Calu3 (cell line): Measurements from ENCODE around the gene TM4SF20. TPM values are rescaled to one million over a fixed set of nuclear protein-coding genes. Genes with fewer than 3 reads are reported as not detected.

Experiments
- BruUV-seq: library from RNA; stranded (reverse); fragments of 400-500 nt; replicated peaks from 2 replicates; lab custom pipeline; 2021; lab: Mats Ljungman, UMichigan
- CTCF ChIA-PET: fragments of 300-600 bp; sonication (Branson Sonifier 250); formaldehyde crosslinking; loops from one replicate; lab custom pipeline; 2022; ENCODE audit warnings: antibody characterized with exemption; lab: Charles Lee
- DNase-seq: peaks from one replicate; pipeline ENCODE4 v3.0.0; 2022
- H3K27ac Mint-ChIP-seq: one replicate; pipeline ENCODE4 v1.8.0; 2022; ENCODE audit warnings: mixed read lengths; ENCODE audit not compliant: unreplicated experiment
- H3K27me3 Mint-ChIP-seq: one replicate; pipeline ENCODE4 v1.8.0; 2022; ENCODE audit warnings: mixed read lengths; ENCODE audit not compliant: unreplicated experiment
- H3K36me3 Mint-ChIP-seq: one replicate; pipeline ENCODE4 v1.8.0; 2022; ENCODE audit warnings: mild to moderate bottlenecking, moderate library complexity, mixed read lengths; ENCODE audit not compliant: insufficient read depth, unreplicated experiment
- H3K4me1 Mint-ChIP-seq: one replicate; pipeline ENCODE4 v1.8.0; 2022; ENCODE audit warnings: mild to moderate bottlenecking, low read depth, mixed read lengths; ENCODE audit not compliant: unreplicated experiment
- H3K4me3 Mint-ChIP-seq: one replicate; pipeline ENCODE4 v1.8.0; 2022; ENCODE audit warnings: mild to moderate bottlenecking, low read depth, moderate library complexity, mixed read lengths; ENCODE audit not compliant: unreplicated experiment
- H3K9me3 Mint-ChIP-seq: one replicate; pipeline ENCODE4 v1.8.0; 2022; ENCODE audit warnings: low read depth, mixed read lengths; ENCODE audit not compliant: unreplicated experiment
- intact Hi-C: fragments of 100-400 bp; cut with micrococcal nuclease; formaldehyde crosslinking; loops from one replicate; pipeline ENCODE4 v1.10.0; 2022; ENCODE audit not compliant: unreplicated experiment
- total RNA-seq: library from RNA; stranded (reverse); gene quantifications from 2 replicates; pipeline ENCODE4 v1.2.3, GENCODE V29; 2022
- TF ChIP-seq, protein P1 (sequence below): fragments of 200-600 bp; IDR thresholded peaks from one replicate; pipeline ENCODE4 v1.8.0; 2022; ENCODE audit warnings: antibody characterized with exemption; ENCODE audit not compliant: unreplicated experiment

The TM4SF20 gene
- total RNA-seq, 1 experiment from 2014 or later = not detected

DNA sequence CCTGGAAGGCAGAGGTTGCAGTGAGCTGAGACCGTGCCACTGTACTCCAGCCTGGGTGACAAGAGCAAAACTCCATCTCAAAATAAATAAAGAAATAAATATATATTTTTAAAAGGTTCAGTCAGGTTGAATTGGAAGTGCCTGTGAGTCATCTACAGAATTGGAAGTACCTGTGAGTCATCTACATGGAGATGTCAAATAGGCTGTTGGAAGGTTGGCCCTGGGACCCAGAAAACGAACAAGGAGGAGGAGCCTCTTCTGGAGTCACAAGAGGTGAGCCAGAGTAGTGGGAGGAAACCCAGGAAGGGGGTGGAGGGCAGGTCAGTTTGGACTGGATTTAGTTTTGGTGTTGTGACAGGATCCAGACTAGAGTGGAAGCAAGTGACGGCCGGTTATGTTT is 23.9 kb upstream of the TM4SF20 start:
- Mint-ChIP-seq H3K27me3 (no peaks in the 10 kb centered on the region), H3K4me1 (peaks cover 77% of the 10 kb centered on the region), H3K9me3 (no peaks in the 10 kb centered on the region), H3K36me3 (peaks cover 18% of the 10 kb centered on the region), H3K4me3 (no peak overlapping the region), H3K27ac (peak overlapping the region; percentile 71)
- BruUV-seq = no TSS peak
- intact Hi-C loops = no loop called here
- DNase-seq = no peak
- TF ChIP-seq, protein P1, sequence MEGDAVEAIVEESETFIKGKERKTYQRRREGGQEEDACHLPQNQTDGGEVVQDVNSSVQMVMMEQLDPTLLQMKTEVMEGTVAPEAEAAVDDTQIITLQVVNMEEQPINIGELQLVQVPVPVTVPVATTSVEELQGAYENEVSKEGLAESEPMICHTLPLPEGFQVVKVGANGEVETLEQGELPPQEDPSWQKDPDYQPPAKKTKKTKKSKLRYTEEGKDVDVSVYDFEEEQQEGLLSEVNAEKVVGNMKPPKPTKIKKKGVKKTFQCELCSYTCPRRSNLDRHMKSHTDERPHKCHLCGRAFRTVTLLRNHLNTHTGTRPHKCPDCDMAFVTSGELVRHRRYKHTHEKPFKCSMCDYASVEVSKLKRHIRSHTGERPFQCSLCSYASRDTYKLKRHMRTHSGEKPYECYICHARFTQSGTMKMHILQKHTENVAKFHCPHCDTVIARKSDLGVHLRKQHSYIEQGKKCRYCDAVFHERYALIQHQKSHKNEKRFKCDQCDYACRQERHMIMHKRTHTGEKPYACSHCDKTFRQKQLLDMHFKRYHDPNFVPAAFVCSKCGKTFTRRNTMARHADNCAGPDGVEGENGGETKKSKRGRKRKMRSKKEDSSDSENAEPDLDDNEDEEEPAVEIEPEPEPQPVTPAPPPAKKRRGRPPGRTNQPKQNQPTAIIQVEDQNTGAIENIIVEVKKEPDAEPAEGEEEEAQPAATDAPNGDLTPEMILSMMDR = no peak
- CTCF ChIA-PET = no interaction called here

DNA sequence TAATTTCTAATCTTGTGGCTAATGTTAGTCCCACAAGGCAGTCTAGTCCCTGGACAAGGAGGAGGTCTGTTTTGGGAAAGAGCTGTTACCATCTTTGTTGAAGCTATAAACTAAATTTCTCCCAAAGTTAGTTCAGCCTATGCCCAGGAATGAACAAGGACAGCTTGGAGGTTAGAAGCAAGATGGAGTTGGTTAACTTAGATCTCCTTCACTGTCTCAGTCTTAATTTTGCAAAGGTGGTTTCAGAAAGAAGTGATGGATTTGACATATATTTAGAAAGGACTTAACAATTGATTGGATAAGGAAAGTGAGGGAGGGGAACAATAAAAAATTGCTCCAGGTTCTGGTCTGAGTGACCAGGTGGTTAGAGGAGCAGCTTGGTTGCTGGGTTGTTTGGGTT is 23.2 kb upstream of the TM4SF20 start:
- intact Hi-C loops = no loop called here
- CTCF ChIA-PET = interaction anchor here (1.0 kb wide), 1 partner anchor 77 kb away, joined by 3 read pairs; no protein-coding TSS in a partner anchor
- BruUV-seq = no TSS peak
- H3K36me3 Mint-ChIP-seq = peaks cover 12% of the 10 kb centered on the region
- TF ChIP-seq, protein P1 = no peak
- H3K9me3 Mint-ChIP-seq = no peaks in the 10 kb centered on the region
- H3K27ac Mint-ChIP-seq = peak overlapping the region; percentile 24
- H3K4me3 Mint-ChIP-seq = no peak overlapping the region
- no peaks in the 10 kb centered on the region for H3K27me3 Mint-ChIP-seq
- H3K4me1 Mint-ChIP-seq = peaks cover 76% of the 10 kb centered on the region
- DNase-seq = no peak

DNA sequence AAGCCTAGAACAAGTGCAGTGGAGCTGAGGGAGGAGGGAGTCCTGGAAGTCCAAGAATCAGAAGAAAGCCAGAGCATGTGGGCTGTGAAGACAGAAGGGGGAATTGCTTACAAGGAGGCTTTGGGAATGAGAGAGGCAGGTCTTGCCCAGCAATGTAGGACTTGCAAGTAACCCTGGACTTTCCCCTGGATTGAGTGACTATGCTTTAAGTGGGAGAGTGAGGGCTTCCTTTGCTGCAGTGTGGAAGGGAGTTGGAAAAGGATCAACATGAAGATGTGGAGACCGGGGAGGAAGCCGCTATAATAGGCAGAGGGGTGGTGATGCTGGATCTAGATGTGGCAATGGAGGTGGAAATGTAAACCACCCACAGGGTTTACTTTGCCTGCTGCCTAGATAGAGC is 22.4 kb upstream of the TM4SF20 start:
- TF ChIP-seq, protein P1 = no peak
- no peak overlapping the region for H3K4me3 Mint-ChIP-seq
- no peak for DNase-seq
- peaks cover 76% of the 10 kb centered on the region for H3K4me1 Mint-ChIP-seq
- peaks cover 11% of the 10 kb centered on the region for H3K36me3 Mint-ChIP-seq
- BruUV-seq = no TSS peak
- peak overlapping the region; percentile 24 for H3K27ac Mint-ChIP-seq
- no peaks in the 10 kb centered on the region for H3K27me3 Mint-ChIP-seq
- CTCF ChIA-PET = interaction anchor here (0.8 to 1.0 kb wide), 2 partner anchors 9 to 78 kb away, joined by 3 read pairs; no protein-coding TSS in a partner anchor
- H3K9me3 Mint-ChIP-seq = no peaks in the 10 kb centered on the region
- intact Hi-C loops = no loop called here

DNA sequence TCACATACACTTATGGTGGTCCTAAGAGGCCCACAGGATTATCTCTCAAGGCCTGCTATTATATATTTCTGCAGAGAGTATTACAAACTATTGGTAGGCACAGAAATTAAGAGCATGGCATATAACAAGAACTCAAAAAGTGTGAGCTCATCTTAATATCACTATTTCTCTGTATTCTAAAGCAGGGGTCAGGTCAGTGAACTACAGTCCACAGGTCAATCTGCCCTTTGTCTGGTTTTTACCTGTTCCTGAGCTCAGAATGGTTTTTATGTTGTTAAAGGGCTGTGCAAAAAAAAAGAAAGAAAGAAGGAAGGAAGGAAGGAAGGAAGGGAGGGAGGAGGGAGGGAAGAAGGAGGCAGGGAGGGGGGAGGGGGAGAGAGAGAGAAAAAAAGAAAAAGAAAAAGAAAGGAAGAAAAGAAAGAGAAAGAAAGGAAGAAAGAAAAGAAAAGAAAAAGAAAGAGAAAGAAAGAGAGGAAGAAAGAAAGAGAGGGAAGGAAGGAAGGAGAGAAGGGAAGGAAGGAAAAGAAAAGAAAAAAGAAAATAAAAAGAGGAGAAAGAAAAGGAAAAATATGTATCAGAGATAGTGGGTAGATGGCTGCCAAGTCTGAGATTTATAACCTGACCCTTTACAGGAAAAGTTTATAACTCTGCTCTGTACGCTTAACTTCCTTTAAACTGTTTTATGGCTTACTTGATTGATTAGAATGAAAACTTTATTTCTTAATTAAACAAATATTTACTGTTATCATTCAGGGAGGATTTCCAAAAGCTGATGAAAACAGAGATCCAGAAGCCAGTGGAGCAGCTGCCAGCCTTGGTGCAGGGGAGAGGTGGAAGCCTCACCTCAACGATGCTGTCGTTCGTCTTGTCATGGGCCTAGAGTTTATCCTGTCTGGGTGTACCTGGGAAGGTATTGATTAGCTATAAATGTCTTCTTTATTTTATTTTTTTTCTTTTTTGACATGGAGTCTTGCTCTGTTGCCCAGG is 19.9 kb upstream of the TM4SF20 start:
- Mint-ChIP-seq H3K9me3 (no peaks in the 10 kb centered on the region), H3K4me1 (peaks cover 76% of the 10 kb centered on the region), H3K27me3 (no peaks in the 10 kb centered on the region), H3K36me3 (peaks cover 11% of the 10 kb centered on the region), H3K4me3 (no peak overlapping the region), H3K27ac (no peak overlapping the region)
- DNase-seq = no peak
- intact Hi-C loops = no loop called here
- no TSS peak for BruUV-seq
- CTCF ChIA-PET = interaction anchor here (0.6 to 0.7 kb wide), 2 partner anchors 88 to 160 kb away, joined by 3 to 6 read pairs; no protein-coding TSS in a partner anchor
- TF ChIP-seq, protein P1 = no peak
